HG02571 (cell line): Measurements from ENCODE around the gene GPR35.

Experiments
- ATAC-seq: cut with Tn5 transposase; IDR thresholded peaks from one replicate; pipeline ENCODE4 v1.9.1; 2021; ENCODE audit warnings: mild to moderate bottlenecking, moderate library complexity; ENCODE audit not compliant: unreplicated experiment

GPR35 gene

DNA sequence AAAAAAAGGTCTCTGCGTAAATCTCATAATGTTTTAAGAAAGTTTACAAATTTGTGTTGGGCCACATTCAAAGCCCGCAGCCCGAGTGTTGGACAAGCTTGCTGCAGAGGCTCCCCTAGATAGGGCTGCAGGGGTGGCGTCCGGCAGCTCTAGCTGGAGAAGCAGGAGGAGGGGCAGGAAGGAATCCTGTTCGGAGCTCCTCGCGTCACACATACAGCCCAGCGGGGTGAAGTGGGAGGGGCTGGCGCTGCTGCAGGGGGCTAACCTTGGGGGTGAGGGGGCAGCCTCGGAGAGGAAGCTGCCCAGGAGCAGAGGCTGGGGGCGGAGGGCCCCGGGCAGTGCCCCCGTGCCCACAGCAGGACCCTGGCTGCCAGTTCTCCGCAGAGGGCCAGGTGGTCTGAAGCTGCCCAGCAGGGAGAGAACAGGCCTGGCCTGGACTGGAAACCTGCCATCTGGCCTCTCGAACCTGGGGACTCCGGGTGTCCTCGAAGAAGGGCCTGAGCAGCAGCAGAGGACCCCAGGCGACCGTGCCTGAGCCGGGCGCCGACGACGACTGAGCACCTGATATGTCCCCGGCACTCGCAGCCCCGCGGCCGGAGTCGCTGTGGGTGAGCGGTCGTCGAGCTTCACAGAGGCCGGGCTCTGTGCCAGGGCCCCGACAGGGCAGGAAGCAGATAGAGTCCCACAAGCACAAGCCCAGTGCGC is 2.6 kb upstream of the GPR35 start:
- no peak for ATAC-seq

DNA sequence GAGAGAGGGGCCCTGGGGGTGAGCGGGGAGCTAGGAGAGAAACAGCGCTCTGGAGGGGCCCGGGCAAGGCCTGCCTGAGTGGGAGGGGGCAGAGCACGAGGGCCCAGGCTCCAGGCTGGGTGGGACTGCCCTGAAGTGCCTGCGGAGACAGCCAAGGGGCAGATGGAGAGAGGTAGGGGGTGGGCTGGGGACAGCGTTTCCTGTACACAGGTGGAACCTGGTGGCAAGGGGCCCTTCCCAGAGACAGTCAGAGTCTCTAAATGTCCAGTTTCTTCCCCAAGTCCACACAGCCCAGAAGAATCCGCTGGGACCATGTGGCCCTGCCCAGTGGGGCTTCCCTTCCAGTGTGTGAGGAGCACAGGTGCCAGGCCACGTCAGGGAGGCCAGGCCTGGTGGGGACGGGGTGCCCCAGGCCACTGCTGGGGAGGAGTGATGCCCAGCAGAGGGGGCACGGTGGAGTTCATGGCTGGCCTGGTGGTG is 1.7 kb upstream of the GPR35 start:
- ATAC-seq: no peak

DNA sequence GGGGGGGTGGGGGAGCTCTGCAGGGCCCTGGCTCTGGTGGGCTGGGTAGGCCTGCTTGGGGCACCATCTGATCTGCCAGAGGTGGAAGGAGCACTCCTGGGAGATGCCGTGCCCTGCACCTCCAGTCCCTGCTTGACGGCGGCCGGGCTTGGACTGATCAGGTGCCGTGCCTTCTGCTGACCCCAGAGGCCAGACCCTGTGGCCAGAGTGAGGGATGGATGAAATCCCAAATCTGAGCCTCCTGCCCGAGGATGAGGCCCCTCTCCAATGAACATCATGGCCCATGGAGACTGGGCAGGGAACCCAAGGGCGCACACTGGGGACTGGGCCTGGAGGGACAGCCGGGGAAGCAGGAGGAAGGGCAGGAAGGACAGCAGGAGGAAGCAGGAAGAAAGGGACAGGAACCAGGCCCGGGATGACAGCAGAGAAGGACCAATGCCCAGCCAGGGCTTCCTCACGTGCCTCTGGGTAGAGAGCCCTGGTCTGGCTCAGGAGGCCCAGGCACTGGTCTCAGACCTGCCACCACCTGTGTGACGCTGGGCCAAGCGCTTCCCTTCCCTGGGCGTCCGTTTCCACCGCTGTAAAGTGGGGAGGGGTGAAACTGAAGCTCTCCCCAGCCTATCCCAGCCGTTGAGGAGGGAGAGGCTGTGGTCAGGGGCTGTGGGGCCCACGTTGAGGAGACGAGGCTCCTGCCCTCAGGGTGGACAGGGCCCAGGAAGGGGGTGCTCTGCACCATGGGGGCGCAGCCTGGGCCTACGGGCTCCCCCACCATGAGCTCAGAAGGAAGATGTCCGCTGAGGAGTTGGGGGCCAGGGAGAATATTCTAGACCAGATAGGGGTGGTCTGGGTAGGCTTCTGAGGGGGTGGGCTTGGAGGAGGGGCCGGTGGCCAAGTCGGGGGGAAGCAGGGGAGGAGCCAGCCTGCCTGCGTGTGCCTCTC is 1.0 kb upstream of the GPR35 start:
- no peak for ATAC-seq

DNA sequence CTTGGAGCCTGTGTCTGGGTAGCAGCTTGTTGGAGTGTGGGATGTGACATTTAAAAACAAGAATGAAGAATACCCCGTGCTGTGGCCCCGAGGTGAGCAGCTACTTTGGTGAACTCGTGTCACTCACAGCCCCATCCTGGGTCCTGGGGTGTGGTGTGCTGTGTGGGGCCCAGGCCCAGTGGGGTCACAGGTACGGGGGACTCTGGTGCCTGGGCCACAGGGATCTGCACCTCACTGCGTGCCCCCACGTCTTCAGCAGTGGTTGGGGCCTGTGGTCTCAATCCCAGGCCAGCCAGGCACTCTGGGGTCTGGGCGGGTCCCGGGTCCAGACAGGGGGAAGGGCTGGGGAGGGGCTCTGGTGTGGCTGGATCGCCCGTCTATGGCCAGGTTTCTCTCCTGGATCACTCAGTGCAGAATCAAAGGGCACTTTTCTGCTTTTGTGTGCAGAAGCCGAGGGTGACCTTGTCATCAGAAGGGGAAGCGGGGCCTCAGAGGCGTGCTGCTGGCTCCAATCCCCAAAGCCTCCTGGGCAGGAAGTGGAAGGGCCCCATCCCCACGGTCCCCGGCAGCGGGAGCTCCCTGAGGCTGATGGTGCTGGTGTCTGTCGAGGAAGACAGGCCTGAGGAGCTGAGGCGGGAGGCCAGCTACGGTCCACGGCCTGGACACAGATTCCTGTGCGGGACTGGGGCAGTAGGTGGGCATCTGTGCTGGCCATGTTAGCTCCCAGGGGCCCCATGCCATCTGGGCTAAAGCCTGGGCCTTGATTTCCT is 1.4 kb downstream of the GPR35 start:
- no peak for ATAC-seq

DNA sequence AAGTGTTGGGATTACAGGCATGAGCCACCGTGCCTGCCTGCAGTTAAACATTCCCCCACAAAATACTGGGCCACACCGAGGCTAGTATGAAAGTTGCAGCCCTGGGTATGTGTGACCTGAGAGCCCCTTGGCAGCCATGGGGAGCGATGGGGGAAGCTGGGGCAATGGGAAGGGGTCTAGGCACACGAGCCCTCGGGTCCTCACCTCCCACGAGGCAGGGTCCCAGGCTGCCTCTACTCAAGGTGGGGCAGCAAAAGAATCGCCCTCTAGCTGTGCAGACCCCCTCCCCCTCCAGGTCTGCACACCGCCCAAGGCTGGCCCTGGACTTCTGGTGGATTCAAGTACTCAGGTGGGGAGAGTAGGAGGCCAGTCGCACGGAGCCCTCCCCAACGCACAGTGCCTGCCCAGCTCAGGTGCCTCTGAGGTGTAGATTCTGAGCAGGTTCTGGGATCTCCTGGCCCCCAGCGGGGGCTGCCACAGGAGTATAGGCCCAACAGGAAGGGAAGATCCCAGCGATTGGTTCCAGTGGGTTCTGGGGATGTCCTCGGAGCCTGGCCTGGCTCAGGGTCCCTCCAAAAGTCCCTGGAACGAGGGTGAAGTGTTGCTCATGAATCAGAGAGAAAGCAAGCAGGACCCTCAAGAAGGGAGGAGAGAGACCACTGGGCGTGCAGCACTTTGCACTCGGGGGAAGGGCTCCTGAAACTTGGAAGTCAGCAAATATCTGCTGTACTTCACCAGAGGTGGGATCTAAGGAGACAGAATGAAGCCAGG is 2.6 kb downstream of the GPR35 start:
- ATAC-seq: no peak

DNA sequence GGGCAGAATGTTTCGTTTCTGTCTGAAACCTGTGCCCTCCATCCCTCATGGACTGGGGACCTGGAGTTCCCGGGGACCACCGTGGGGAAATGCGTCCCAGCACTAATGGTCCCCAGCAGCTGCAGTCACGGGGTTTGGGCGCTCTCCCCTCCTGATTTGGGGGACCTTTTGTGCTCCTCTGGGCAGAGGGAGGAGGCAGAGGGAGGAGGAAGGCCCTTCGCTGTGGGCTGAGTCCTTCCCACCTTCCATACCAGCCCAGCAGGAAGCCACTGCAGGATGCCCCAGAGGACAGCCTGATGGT is 3.2 kb downstream of the GPR35 start:
- no peak for ATAC-seq

DNA sequence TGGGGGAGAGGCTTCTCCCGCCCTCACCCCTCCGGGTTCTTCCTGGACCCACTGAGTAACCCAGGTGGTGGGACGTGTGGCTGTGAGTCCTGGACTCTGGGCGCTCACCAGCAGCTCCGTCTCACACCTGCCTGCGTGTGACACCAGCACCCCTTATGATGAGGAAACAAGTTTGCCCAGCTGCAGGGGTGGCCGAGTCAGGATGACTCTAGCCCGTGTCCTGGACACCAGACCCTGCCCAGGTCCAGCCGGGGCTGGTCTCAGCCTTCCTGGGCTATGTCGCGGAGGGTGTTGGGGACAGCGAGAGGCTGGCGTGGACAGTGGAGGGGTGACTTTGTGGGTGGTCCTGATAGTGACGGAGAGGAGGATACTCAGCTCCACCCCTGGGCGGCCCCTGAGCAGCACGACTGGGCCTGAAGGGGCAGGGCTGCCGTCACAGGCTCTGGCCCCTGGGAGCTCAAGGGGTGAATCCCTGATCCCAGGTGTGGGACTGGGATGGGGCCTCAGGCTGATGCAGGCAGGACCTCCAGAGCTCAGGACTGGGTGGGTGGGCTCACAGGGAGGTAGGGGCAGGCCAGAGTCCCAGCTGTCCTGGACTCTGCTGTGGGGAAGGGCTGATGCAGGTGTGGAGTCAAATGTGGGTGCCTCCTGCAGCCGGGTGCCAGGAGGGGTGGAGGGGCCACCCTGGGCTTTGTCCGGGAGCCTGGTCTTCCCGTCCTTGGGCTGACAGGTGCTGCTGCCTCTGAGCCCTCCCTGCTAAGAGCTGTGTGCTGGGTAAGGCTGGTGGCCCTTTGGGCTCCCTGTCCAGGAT is 3.7 kb downstream of the GPR35 start:
- no peak for ATAC-seq

DNA sequence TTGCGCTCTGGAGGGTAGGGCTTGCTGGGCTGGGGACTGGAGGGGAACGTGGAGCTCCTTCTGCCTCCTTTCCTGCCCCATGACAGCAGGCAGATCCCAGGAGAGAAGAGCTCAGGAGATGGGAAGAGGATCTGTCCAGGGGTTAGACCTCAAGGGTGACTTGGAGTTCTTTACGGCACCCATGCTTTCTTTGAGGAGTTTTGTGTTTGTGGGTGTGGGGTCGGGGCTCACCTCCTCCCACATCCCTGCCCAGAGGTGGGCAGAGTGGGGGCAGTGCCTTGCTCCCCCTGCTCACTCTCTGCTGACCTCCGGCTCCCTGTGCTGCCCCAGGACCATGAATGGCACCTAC is 4.3 kb downstream of the GPR35 start:
- ATAC-seq: no peak

DNA sequence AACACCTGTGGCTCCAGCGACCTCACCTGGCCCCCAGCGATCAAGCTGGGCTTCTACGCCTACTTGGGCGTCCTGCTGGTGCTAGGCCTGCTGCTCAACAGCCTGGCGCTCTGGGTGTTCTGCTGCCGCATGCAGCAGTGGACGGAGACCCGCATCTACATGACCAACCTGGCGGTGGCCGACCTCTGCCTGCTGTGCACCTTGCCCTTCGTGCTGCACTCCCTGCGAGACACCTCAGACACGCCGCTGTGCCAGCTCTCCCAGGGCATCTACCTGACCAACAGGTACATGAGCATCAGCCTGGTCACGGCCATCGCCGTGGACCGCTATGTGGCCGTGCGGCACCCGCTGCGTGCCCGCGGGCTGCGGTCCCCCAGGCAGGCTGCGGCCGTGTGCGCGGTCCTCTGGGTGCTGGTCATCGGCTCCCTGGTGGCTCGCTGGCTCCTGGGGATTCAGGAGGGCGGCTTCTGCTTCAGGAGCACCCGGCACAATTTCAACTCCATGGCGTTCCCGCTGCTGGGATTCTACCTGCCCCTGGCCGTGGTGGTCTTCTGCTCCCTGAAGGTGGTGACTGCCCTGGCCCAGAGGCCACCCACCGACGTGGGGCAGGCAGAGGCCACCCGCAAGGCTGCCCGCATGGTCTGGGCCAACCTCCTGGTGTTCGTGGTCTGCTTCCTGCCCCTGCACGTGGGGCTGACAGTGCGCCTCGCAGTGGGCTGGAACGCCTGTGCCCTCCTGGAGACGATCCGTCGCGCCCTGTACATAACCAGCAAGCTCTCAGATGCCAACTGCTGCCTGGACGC is 4.9 kb downstream of the GPR35 start:
- no peak for ATAC-seq

DNA sequence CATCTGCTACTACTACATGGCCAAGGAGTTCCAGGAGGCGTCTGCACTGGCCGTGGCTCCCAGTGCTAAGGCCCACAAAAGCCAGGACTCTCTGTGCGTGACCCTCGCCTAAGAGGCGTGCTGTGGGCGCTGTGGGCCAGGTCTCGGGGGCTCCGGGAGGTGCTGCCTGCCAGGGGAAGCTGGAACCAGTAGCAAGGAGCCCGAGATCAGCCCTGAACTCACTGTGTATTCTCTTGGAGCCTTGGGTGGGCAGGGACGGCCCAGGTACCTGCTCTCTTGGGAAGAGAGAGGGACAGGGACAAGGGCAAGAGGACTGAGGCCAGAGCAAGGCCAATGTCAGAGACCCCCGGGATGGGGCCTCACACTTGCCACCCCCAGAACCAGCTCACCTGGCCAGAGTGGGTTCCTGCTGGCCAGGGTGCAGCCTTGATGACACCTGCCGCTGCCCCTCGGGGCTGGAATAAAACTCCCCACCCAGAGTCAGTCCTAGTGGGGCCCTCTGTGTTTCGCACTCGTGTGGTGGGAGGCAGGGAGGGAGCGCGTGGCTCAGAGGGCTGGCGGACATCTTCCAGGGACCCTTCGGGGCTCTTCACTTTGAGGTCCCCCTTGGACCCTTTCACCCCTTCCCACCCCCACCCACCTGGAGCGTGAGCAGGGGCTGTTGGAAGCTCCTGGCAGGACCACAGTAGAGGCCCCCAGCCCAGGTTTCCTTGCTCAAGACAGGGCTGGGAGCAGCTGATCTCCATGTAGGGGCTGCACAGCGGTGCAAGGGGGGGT is 5.7 kb downstream of the GPR35 start:
- ATAC-seq: no peak

DNA sequence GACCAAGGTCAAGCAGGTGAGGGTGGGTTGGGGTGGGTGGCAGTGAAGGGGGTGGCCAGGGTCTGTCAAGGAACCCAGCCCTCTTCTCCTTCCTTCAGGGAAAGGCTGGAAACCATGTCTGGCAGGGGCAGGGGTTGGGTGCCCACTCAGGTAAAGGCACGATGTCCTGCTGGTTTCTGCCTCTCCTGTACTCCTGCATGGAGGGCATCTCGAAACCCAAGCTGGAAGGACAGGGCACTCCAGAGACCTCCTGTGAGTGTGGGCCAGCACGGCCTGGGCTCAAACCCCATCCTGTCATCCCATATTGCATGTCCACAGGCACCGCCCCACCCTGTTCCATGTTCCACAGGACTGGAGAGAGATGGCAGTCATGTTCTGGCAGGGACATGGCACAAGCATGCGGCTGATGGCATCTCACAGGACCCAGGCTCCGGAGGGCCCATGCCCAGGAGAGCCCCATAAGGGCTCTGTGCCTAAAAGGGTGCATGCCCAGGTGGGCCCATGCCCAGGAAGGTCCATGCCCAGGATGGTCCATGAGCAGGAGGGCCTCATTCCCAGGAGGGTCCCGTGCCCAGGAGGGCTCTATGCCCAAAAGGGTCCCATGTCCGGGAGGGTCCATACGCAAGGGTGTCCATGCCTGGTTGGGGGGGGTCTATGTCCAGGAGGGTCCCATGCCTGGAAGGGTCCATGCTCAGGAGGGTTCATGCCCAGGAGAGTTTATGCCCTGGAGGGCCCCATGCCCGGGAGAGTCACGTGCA is 6.4 kb downstream of the GPR35 start:
- ATAC-seq: no peak

DNA sequence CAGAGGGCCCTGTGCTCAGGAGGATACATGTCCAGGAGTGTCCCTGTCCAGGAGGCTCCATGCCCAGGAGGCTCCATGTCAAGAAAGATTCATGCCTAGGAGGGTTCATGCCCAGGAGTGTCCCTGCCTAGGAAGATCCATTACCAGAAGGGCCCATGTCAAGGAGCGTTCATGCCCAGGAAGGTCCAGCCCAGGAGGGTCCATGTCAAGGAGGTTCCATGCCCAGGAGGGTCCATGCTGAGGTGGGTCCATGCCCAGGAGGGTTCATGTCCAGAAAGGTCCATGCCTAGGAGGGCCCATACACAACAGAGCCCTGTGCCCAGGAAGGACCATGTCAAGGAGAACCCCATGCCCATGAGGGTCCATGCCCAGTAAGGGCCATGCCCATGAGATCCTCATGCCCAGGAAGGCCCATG is 7.0 kb downstream of the GPR35 start:
- no peak for ATAC-seq

DNA sequence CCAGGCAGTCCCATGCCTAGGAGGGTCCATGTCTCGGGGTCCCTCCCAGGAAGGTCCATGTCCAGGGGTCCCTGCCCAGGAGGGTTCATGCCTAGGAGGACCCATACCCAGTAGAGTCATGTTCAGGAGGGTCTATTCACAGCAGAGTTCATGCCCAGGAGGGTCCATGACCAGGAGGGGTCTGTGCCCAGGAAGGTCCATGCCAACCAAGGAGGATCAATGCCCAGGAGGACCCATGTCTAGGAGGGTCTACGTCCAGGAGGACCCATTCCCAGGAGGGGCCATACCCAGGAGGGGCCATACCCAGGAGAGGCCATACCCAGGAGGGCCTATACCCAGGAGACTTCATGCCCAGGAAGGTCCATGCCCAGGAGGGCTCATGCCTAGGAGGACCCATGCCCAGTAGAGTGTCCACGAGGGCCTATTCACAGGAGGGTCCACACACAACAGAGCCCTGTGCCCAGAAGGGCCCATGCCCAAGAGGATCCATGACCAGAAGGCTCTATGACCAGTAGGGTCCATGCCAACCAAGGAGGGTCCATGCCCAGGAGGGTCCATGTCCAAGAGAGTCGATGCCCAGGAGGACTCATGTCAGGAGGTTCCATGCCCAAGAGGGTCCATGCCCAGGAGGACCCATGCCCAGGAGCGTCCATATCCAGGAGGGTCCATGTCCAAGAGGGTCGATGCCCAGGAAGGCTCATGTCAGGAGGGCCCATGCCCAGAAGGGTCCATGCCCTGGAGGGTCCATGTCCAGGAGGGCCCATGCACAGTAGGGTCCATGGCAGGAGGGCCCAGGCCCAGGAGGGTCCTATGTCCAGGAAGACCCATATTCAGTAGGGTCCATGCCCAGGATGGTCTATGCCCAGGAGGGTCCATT is 10.1 kb downstream of the GPR35 start:
- ATAC-seq: no peak

DNA sequence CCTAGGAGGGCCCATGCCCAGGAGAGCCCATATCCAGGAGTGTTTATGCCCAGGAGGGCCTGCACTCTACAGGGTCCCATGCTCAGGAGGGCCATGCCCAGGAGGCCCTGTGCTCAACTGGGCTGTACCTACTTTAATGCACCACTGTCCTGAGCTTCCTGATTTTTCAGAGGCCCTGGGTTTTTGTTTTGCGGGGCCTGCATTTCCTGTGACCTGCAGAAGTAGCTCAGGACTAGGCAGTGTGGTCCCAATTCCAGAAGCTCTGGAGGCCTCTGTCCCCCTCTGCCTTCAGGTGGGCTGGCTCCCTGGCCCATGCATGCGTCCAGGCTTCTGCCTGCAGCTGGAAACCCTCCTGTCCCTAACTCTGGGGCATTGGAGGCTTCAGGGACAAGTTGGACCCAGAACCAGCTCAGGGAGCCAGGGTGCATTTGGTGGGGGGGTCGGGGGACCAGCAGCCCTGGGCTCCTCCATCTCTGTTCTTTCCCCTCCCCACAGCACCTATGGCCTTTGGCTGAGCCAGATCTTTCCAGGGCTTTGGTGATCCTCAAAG is 10.8 kb downstream of the GPR35 start:
- ATAC-seq: no peak

DNA sequence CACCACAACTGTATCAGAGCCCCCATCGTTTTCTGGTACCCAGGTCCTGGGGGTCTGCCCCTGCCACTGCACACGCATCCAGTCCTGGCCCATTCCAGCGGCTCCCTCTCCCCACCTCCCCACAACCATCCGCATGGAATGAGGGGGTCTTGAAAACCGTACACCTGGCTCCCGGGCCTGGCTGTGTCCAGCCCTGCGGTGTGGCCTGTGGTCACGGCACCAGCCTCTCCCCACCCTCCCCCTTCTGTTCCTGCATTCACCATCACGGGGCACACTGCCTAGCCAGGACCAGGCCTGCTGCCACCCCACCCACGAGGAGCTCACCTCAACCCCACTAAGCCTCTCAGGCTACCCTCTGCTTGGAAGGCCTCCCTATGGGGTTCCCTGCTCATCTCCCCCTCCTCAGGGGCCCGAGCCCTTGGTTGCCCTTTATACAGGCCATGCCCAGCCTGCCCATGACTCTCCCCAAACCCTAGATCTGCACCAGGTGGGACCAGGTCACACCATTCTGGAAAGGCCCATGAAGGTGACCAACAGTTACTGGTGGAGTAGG is 11.4 kb downstream of the GPR35 start:
- ATAC-seq: no peak
